HG03457 (cell line): Measurements from ENCODE around the gene RELB.

Experiments
- ATAC-seq: cut with Tn5 transposase; IDR thresholded peaks from one replicate; pipeline ENCODE4 v1.9.1; 2021; ENCODE audit warnings: moderate number of reproducible peaks; ENCODE audit not compliant: unreplicated experiment

RELB gene

DNA sequence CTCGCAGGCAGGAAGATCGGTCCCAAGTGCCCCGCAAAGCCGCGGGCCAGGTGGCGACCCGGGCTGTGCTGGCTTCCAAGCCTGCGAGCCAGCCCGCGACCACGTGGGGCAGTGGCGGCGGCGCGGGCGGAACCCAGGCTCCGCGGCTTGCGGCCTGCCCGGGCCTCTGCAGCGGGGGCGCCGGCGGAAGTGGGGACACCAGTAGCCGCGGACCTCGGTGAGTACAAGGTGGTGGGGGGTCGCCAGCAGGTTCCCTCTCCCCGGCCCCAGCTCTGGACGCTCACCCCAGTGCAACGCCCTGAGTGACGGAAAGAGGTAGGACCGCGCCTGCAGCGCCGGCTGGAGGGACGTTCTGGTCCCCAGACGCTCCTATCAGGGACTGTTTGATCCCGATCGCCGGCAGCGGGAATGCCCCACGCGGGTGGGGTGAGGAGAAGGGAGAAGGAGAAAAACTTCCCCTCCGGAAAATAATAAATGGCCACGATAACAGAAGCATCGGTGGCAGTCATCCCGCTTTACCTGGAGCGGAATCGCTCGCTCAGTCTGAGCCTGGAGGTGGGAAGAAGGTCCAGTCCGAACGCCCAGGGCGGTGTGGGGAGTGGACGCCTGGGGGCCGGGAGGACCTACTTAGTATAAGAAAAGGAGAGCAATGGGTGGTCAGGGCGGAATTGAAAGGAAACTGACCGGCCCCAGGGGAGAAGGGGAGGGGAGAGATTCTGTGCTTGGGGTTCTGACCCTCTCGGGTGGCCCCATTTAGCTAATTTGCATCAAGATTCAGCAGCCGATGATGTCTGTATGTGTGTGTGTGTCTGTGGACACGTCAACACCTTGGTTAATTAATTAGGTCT lies 78.0 kb downstream of the RELB start, which contains the start of gene GEMIN7:
GEMIN7 (plus strand) TSS at position 198 of the 848 bp plus-strand sequence. CDS start 10,855 bp downstream, outside the sequence.
- ATAC-seq: no peak

DNA sequence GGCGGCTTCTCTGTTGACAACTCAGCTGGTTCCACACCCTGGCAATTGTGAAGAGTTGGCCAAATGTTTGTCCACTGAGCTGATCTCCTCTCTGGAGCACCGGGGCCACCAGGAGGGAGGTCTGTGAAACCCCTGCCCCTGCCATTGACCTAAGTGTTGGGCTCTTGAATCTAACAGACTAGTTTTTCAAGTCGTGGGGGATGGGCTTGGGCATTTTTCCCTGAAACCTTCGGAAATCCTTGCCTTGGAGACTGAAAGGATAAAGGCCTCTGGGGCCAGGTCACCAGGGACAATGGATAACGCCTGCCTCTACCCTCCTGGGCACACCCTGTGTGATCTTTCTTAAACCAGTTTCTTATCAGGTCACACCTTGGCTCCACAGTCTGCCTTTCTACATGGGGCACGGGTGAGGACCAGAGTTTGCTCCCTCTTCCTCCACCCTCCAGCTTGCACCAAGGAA lies 78.7 kb downstream of the RELB start:
- ATAC-seq: no peak

DNA sequence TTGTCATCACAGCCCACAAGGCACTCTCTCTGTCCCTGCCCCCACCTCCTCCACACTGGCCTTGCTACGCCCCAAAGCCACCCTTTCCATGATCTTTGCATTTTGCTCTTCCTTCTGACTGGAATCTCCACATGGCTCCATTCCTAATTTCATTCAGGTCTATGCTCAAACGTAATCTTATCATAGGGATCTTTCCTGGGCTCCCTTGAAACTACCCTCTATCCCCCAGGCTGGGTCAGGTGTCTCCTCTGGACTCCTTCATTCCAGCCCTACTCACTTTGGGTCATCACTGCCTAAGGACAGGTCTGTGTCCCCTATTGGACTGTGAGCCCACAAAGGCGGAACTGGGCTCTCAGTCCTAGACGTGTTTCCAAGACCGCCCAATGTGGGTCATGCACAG lies 80.9 kb downstream of the RELB start:
- no peak for ATAC-seq

DNA sequence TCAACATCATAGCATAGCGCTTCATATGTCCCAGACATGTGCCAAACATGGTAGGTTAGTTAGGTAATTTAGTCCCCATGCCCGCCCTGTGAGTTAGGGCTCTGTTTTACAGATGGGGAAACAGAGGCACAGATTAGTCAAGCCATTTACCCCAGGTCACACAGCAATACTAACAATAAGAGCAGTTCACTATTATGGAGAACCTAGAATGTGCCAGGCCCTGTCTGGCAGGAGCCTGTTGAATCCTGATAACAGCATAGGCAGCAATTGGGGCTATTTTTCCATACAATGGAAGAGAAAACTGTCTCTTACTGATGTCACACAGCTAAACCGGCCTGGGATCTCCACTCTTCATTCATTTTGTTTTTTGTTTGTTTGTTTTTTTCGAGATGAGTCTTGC lies 85.2 kb downstream of the RELB start:
- no peak for ATAC-seq

DNA sequence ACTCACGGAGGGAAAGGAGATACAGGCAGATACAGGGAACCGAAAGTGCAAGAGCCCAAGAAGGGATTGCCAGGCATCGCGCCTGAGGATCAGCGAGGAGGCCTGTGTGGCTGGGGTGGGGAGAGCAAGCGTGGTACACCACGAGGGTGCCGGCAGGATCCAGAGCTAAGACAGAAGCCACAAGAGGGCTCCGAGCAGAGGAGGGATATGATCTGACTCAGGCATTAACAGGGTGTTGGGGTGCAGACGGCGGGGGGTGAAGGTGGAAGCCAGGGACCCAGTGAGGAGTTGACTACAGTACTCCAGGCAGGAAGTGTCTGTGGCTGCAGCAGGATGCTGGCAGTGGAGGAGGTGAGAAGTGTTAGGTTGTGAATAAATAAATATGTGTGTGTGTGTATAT lies 86.3 kb downstream of the RELB start:
- ATAC-seq: no peak
